Measurements from ENCODE around the gene MRPL3.

- no peak for TF ChIP-seq POLR2AphosphoS5 (IDR thresholded peaks at IDR 0.05; ENCODE audit: borderline replicate concordance, low read depth, low read length)
- TF ChIP-seq EZH2 (IDR thresholded peaks at IDR 0.05) = no peak
Observed at GRCh38 chr3:131550562-131551465, 48.0 kb upstream of the MRPL3 start.
